Fibroblast of lung (primary cell): ENCODE results near the gene LGALS3BP.

Source experiments
- EZH2 ChIP-seq: IDR thresholded peaks from 2 replicates; pipeline ENCODE4 v1.5.1; 2012; ENCODE audit warnings: low read length, control low read depth, mild to moderate bottlenecking; ENCODE audit errors: missing control alignments
- TF ChIP-seq, protein P1 (sequence below), 2 donors: IDR thresholded peaks in 1 of 2; conservative IDR thresholded peaks in 1 of 2; 1 replicate in 1 of 2; 2 replicates in 1 of 2; pipeline ENCODE4 v1.5.1; 2011 to 2012; ENCODE audit warnings: low read length in 2 of 2, control low read depth in 1 of 2, inconsistent platforms in 1 of 2, low read depth in 1 of 2, mild to moderate bottlenecking in 1 of 2

DNA sequence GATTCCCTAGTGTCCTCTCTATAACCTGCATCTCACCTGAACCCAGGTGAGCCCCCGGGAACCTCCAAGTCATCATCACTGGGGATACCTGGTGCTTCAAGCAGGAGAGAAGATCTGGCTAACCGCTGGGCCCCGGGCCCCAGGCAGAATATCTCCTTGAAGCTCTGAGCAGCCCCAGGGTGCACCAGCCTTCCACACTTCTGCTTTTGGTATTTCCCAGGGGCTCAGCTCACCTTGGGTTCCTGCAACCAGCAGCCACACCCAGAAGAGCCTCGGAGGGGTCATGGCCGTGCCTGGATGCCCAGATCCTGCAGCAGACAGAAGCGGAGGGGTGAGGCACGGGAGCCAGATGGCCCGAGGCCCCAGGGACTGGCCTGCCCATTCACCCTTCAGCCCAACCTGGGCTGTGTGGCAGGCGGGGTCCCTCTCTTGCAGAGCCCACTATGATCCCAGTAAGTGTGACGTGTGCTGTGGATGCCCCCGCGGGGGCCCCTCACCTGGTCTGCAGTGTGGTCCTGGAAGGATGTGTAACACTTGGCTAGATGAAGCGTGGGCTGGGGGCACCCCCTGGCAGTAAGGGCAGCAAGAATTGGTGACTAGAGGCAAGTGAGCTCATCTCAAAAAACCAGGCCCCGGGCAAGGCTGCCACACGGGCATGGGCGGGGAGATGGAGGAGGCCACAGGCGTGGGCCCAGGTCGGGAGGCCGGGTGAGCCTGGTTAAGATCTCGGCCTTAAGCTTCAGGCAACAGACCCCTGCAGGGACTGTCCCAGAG lies 2.6 kb downstream of the LGALS3BP start:
- TF ChIP-seq, protein P1, sequence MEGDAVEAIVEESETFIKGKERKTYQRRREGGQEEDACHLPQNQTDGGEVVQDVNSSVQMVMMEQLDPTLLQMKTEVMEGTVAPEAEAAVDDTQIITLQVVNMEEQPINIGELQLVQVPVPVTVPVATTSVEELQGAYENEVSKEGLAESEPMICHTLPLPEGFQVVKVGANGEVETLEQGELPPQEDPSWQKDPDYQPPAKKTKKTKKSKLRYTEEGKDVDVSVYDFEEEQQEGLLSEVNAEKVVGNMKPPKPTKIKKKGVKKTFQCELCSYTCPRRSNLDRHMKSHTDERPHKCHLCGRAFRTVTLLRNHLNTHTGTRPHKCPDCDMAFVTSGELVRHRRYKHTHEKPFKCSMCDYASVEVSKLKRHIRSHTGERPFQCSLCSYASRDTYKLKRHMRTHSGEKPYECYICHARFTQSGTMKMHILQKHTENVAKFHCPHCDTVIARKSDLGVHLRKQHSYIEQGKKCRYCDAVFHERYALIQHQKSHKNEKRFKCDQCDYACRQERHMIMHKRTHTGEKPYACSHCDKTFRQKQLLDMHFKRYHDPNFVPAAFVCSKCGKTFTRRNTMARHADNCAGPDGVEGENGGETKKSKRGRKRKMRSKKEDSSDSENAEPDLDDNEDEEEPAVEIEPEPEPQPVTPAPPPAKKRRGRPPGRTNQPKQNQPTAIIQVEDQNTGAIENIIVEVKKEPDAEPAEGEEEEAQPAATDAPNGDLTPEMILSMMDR (conservative IDR thresholded peaks at IDR 0.05 in 1 of 2, IDR thresholded peaks at IDR 0.05 in 1 of 2; ENCODE audit: low read depth in 1 of 2, low read length in 2 of 2), result no peak
- TF ChIP-seq EZH2, result no peak
